ENCODE measurements around the gene PTPRK. TPM values are rescaled to one million over a fixed set of nuclear protein-coding genes. Genes with fewer than 3 reads are reported as not detected.

PTPRK gene
- total RNA-seq, 1 experiment from 2014 or later: 89.3 TPM

DNA sequence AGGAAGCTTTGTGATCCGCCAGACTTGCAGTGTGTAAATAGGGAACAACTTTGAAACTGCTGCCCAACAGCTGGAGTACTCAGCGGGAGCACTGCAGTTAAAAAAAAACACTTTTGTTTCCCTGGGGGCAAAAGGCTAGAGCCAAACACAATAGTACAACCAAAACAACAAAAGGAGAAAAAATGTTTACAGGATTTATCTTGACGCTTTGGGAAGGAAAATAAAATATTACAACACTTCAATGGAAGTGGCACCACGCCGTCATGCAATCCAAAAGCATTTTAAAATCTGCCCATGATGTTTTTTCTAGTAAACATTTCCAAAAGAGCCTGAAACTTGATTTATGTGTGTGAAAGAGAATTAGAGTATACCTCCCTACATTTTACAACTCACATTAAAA lies 26.0 kb downstream of the PTPRK start:
- Histone ChIP-seq H4K20me1 (ENCODE audit: insufficient read depth) (peaks cover 9% of the 10 kb centered on the region; the same call in 1 of the 2 replicates), H3K4me3 (no peak overlapping the region), H3K4me1 (replicated peaks; ENCODE audit: insufficient read depth) (peaks cover 4% of the 10 kb centered on the region), H3K9me2 (ENCODE audit: insufficient read depth) (no peaks in the 10 kb centered on the region), H3K27ac (no peak overlapping the region), H3K4me2 (no peak overlapping the region), H2AFZ (no peak overlapping the region), H3K9me3 (ENCODE audit: insufficient read depth, low read depth) (no peaks in the 10 kb centered on the region), H3K36me3 (ENCODE audit: low read depth) (peaks cover 21% of the 10 kb centered on the region), H3F3A (ENCODE audit: insufficient read depth, low read depth) (no peaks in the 10 kb centered on the region), H3K27me3 (ENCODE audit: insufficient read depth, low read depth) (no peaks in the 10 kb centered on the region), H3K79me2 (ENCODE audit: low read depth) (peaks cover 69% of the 10 kb centered on the region)
- DNase-seq: no peak
- POLR2A ChIA-PET (ENCODE audit: unreplicated experiment): no interaction called here
- intact Hi-C loops (cut with micrococcal nuclease; ENCODE audit: unreplicated experiment): no loop called here
- no TSS peak for BruUV-seq (replicated peaks)
- CTCF ChIA-PET: no interaction called here
- TF ChIP-seq EZH2 (IDR thresholded peaks at IDR 0.05; ENCODE audit: low read depth): no peak
- TF ChIP-seq, protein P1, sequence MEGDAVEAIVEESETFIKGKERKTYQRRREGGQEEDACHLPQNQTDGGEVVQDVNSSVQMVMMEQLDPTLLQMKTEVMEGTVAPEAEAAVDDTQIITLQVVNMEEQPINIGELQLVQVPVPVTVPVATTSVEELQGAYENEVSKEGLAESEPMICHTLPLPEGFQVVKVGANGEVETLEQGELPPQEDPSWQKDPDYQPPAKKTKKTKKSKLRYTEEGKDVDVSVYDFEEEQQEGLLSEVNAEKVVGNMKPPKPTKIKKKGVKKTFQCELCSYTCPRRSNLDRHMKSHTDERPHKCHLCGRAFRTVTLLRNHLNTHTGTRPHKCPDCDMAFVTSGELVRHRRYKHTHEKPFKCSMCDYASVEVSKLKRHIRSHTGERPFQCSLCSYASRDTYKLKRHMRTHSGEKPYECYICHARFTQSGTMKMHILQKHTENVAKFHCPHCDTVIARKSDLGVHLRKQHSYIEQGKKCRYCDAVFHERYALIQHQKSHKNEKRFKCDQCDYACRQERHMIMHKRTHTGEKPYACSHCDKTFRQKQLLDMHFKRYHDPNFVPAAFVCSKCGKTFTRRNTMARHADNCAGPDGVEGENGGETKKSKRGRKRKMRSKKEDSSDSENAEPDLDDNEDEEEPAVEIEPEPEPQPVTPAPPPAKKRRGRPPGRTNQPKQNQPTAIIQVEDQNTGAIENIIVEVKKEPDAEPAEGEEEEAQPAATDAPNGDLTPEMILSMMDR (conservative IDR thresholded peaks at IDR 0.05): no peak

DNA sequence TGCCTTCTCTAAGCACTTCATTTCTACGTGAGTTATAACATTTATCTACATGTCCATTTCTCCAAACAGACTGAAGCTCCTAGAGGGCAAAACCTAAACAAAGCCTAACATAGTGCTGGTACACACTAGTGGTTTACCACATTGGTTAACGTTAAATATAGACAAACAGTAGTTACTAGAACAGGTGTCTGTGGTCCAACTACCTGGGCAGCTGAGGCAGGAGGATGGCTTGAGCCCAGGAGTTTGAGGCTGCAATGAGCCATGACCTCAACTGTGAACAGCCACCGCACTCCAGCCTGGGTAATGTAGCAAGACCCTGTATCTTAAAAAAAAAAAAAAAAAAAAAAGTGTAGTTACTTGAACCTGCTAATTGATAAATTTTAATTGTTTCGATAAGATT lies 26.5 kb downstream of the PTPRK start:
- no peaks in the 10 kb centered on the region for H3K9me2 ChIP-seq (ENCODE audit: insufficient read depth)
- H4K20me1 ChIP-seq (ENCODE audit: insufficient read depth): peaks cover 9% of the 10 kb centered on the region; the same call in 1 of the 2 replicates
- ChIA-PET CTCF (no interaction called here), POLR2A (ENCODE audit: unreplicated experiment) (no interaction called here)
- H3K79me2 ChIP-seq (ENCODE audit: low read depth): peaks cover 66% of the 10 kb centered on the region
- no peak for DNase-seq
- no peak overlapping the region for H3K4me2 ChIP-seq
- H3K4me3 ChIP-seq: no peak overlapping the region
- TF ChIP-seq EZH2 (IDR thresholded peaks at IDR 0.05; ENCODE audit: low read depth): no peak
- TF ChIP-seq, protein P1 (conservative IDR thresholded peaks at IDR 0.05): no peak
- H3K27me3 ChIP-seq (ENCODE audit: insufficient read depth, low read depth): no peaks in the 10 kb centered on the region
- H2AFZ ChIP-seq: no peak overlapping the region
- H3K36me3 ChIP-seq (ENCODE audit: low read depth): peaks cover 17% of the 10 kb centered on the region; the same call in 1 of the 2 replicates
- no TSS peak for BruUV-seq (replicated peaks)
- intact Hi-C loops (cut with micrococcal nuclease; ENCODE audit: unreplicated experiment): no loop called here
- no peaks in the 10 kb centered on the region for H3K9me3 ChIP-seq (ENCODE audit: insufficient read depth, low read depth)
- H3K4me1 ChIP-seq (replicated peaks; ENCODE audit: insufficient read depth): no peaks in the 10 kb centered on the region
- H3K27ac ChIP-seq: no peak overlapping the region
- H3F3A ChIP-seq (ENCODE audit: insufficient read depth, low read depth): no peaks in the 10 kb centered on the region

GRCh38 chr6:128492386-128492785 lies 28.0 kb downstream of the PTPRK start:
- Histone ChIP-seq H3K79me2 (ENCODE audit: low read depth) (peaks cover 61% of the 10 kb centered on the region), H3K9me2 (ENCODE audit: insufficient read depth) (no peaks in the 10 kb centered on the region), H3K9me3 (ENCODE audit: insufficient read depth, low read depth) (no peaks in the 10 kb centered on the region), H3K27ac (no peak overlapping the region), H4K20me1 (ENCODE audit: insufficient read depth) (peaks cover 16% of the 10 kb centered on the region; the same call in 1 of the 2 replicates), H3F3A (ENCODE audit: insufficient read depth, low read depth) (no peaks in the 10 kb centered on the region), H3K27me3 (ENCODE audit: insufficient read depth, low read depth) (no peaks in the 10 kb centered on the region), H3K36me3 (ENCODE audit: low read depth) (peaks cover 24% of the 10 kb centered on the region; the same call in 1 of the 2 replicates), H3K4me3 (no peak overlapping the region), H2AFZ (no peak overlapping the region), H3K4me2 (no peak overlapping the region), H3K4me1 (replicated peaks; ENCODE audit: insufficient read depth) (no peaks in the 10 kb centered on the region)
- POLR2A ChIA-PET (ENCODE audit: unreplicated experiment): no interaction called here
- CTCF ChIA-PET: no interaction called here
- no peak for DNase-seq
- TF ChIP-seq, protein P1 (conservative IDR thresholded peaks at IDR 0.05): no peak
- TF ChIP-seq EZH2 (IDR thresholded peaks at IDR 0.05; ENCODE audit: low read depth): no peak
- intact Hi-C loops (cut with micrococcal nuclease; ENCODE audit: unreplicated experiment): no loop called here
- BruUV-seq (replicated peaks): no TSS peak
